Muscle layer of duodenum (tissue), 2 donors: ENCODE results near the gene TRIP10.

Source experiments
- H3K27ac ChIP-seq: one replicate; pipeline ENCODE4 v1.7.0; 2013; ENCODE audit warnings: mild to moderate bottlenecking, low read length
- H3K27me3 ChIP-seq: one replicate; pipeline ENCODE4 v1.7.0; 2013; ENCODE audit warnings: low read depth, mild to moderate bottlenecking, control low read depth, low read length
- H3K36me3 ChIP-seq, 2 donors: one replicate each; pipeline ENCODE4 v1.7.0; 2013; ENCODE audit warnings: low read length in 2 of 2, control low read depth in 1 of 2, mild to moderate bottlenecking in 1 of 2; ENCODE audit not compliant: insufficient read depth in 2 of 2, control insufficient read depth in 1 of 2
- H3K4me1 ChIP-seq, 2 donors: one replicate each; pipeline ENCODE4 v1.7.0; 2013; ENCODE audit warnings: low read length in 2 of 2, mild to moderate bottlenecking in 2 of 2, control low read depth in 1 of 2, moderate library complexity in 1 of 2; ENCODE audit not compliant: insufficient read depth in 2 of 2, control insufficient read depth in 1 of 2
- H3K4me3 ChIP-seq, 2 donors: one replicate each; pipeline ENCODE4 v1.7.0; 2013; ENCODE audit warnings: low read length in 2 of 2, low read depth in 1 of 2, mild to moderate bottlenecking in 1 of 2
- H3K9me3 ChIP-seq, 2 donors: one replicate each; pipeline ENCODE4 v1.7.0; 2013; ENCODE audit warnings: low read length in 2 of 2, control low read depth in 1 of 2, mild to moderate bottlenecking in 1 of 2; ENCODE audit not compliant: control insufficient read depth in 1 of 2
- donor health status: healthy.

Gene TRIP10, protein sequence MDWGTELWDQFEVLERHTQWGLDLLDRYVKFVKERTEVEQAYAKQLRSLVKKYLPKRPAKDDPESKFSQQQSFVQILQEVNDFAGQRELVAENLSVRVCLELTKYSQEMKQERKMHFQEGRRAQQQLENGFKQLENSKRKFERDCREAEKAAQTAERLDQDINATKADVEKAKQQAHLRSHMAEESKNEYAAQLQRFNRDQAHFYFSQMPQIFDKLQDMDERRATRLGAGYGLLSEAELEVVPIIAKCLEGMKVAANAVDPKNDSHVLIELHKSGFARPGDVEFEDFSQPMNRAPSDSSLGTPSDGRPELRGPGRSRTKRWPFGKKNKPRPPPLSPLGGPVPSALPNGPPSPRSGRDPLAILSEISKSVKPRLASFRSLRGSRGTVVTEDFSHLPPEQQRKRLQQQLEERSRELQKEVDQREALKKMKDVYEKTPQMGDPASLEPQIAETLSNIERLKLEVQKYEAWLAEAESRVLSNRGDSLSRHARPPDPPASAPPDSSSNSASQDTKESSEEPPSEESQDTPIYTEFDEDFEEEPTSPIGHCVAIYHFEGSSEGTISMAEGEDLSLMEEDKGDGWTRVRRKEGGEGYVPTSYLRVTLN

DNA sequence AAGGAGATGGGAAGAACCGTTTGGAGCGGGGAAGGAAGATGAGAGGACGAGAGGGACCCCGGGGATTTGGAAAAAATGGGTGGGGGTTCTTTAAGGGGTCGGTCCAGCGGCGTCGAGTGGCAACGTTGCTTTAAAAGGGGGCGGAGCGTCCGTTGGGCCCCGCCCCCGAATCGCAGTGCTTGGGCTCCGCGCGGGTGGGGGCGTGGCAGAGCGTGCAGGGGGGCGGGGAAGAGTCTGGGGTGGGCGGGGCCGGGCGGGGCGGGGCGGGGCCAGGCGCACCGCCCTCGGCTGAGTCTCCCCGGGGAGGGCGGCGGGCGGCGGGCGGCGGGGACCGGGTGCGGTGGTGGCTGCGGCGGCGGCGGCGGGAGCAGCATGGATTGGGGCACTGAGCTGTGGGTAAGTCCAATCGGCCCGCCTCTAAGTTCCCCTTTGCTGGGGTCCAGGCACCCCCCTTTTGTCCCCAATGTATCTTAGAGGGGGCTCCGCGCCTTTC, at the start of gene TRIP10:
TRIP10 (plus strand) TSS at position 291 of the 493 bp plus-strand sequence; CDS start at position 373, 82 bp downstream.
- peaks cover 15 to 55% of the 10 kb centered on the region in 2 donors for H3K4me1 ChIP-seq

DNA sequence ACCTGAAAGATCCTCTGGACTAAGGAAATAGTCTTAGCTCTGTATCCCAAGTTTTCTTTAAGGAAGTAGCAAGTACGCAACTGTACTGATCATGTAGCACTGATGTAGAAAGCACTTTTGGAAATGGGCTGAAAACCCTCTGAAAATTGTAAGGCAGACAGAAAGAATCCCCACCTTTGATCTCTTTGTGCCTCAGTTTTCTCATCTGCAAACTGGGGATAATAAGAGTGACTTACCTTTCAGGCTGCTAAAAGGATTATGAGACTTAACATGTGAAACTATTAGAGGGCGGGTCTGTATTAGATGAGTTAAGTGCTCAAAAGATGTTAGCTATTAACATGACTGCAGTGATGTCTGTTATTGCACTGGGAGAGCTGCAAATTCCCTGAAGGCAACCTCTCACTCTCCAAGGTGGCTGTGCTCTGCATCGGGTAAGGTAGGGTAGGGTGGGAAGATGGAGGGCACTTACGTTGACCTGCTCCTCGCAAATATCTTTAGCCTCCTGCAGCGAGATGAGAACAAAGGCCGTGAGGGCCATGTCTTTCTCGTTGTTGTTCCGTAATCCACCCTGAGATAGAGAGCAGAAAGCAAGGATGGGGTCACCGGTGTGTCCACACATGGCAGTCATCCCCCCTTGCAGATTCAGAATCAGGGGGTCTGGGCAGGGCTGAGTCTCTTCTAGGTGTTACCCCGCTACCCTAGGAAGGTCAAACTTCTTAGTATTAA, 49.2 kb upstream of the TRIP10 start:
- H3K4me1 ChIP-seq = no peaks in the 10 kb centered on the region
- no peak overlapping the region for H3K4me3 ChIP-seq
- H3K27me3 ChIP-seq = no peaks in the 10 kb centered on the region
- H3K9me3 ChIP-seq = no peaks in the 10 kb centered on the region
- no peak overlapping the region for H3K27ac ChIP-seq
- no peaks in the 10 kb centered on the region for H3K36me3 ChIP-seq

More for the DNA sequence above, at the start of gene TRIP10:
- Histone ChIP-seq H3K9me3 (no peaks in the 10 kb centered on the region), H3K36me3 (peaks cover 13% of the 10 kb centered on the region in 2 donors), H3K27ac (peak within 1 kb of the TSS; percentile 91), H3K27me3 (no peaks in the 10 kb centered on the region), H3K4me3 (peak within 1 kb of the TSS; percentile 84 to 93)

DNA sequence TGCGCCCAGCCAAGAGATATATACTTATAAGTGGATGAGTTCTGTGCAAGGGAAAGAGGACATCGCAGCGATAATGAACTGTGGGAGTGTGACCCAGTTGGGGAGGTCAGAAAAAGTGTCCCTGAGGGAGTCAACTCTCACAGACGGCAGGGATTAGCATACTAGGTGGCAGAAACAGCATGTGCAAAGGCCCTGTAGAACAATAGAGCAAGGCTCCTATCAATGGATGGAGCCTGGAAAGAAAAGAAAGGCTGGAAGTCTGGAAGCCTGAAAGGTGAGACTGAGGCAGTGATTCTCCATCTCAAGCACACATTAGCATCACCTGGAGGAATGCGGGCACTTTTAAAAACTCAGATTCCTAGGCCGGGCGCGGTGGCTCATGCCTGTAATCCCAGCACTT, 48.1 kb upstream of the TRIP10 start:
- no peaks in the 10 kb centered on the region for H3K36me3 ChIP-seq
- no peaks in the 10 kb centered on the region for H3K4me1 ChIP-seq
- no peak overlapping the region for H3K4me3 ChIP-seq
- H3K27me3 ChIP-seq = no peaks in the 10 kb centered on the region
- no peak overlapping the region for H3K27ac ChIP-seq
- H3K9me3 ChIP-seq = no peaks in the 10 kb centered on the region

DNA sequence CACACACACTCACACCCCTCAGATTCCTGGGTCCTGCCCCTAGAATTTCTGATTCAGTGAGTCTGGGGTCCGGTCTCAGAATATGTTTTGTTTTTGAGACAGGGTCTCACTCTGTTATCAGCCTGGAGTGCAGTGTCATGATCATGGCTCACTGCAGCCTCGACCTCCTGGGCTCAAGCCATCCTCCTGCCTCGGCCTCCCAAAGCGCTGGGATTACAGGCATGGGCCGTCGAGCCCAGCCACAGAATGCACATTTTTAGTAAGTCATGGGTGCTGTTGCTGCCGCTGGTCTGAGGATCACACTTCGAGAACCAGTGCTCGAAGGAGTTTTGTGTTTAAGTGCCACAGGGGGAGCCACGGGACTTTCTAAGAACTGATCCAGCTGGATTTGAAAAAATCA, 47.5 kb upstream of the TRIP10 start:
- H3K27me3 ChIP-seq = no peaks in the 10 kb centered on the region
- no peak overlapping the region for H3K27ac ChIP-seq
- no peaks in the 10 kb centered on the region for H3K36me3 ChIP-seq
- no peaks in the 10 kb centered on the region for H3K4me1 ChIP-seq
- H3K4me3 ChIP-seq = no peak overlapping the region
- no peaks in the 10 kb centered on the region for H3K9me3 ChIP-seq

DNA sequence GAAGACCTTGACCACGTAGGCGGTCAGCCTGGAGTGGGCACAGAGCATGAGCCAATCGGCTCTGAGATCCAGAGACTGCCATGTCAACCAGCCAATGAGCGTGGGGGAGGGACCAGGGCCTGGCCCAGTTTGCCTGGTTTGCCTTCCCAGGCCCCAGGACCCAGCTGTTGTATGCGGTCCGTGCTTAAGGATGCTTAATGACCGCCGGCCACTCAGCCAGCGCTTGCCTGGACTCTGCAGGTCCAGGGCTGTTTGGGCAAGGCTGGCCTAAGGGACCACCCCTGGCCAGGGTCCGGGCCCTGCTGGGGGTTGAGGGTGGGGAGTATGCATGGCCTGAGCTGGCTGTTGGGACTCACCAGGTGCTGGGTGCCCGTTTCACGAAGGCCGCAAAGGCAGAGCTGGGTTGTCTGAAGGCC, 46.4 kb upstream of the TRIP10 start:
- Histone ChIP-seq H3K4me3 (no peak overlapping the region), H3K36me3 (no peaks in the 10 kb centered on the region), H3K4me1 (no peaks in the 10 kb centered on the region), H3K27me3 (no peaks in the 10 kb centered on the region), H3K9me3 (no peaks in the 10 kb centered on the region), H3K27ac (no peak overlapping the region)

DNA sequence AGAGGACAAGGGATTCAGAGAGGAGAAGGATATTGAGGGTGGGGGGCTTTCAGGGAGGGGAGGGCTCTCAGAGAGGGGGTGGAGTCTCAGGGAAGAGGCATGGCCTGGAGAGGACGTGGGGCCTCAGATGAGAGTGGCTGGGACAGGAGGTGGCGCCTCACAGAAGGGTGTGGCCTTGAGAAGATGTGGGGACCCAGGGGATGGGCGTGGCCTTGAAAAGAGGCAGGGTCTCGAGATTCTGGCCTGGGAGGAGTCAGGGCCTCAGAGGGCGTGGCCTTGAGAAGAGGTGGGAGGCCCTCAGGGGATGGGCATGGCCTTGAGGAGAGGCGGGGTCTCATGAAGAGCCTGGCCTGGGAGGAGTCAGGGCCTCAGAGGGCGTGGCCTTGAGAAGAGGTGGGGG, 45.8 kb upstream of the TRIP10 start:
- Histone ChIP-seq H3K9me3 (no peaks in the 10 kb centered on the region), H3K27ac (no peak overlapping the region), H3K36me3 (no peaks in the 10 kb centered on the region), H3K4me1 (no peaks in the 10 kb centered on the region), H3K27me3 (no peaks in the 10 kb centered on the region), H3K4me3 (no peak overlapping the region)

DNA sequence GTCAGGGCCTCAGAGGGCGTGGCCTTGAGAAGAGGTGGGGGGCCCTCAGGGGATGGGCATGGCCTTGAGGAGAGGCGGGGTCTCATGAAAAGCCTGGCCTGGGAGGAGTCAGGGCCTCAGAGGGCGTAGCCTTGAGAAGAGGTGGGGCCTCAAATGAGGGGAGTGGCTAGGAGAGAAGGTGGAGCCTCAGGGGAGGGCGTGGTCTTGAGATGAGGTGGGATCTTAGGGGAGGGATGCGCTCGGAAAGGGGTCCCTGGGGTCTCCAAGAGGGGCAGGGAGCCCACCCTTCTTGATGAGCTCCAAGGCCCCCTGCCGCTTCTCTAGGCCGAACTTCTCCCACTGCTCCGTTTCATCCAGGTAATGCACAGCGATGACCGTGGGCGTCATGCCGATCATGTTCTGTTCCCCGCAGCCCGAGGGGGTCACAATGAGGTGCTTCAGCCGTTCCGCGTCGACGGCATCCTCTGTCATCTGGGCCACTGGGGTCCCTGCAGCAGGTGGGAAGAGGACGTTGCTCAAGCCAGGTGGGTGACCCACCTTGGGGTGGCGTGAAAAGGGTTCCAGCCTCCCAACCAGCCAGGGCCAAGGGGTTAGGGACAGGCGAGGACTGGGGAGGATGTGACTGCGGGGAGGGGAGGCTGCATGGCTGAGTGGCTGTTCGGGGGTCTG, 45.2 kb upstream of the TRIP10 start:
- H3K27ac ChIP-seq = no peak overlapping the region
- no peaks in the 10 kb centered on the region for H3K9me3 ChIP-seq
- no peak overlapping the region for H3K4me3 ChIP-seq
- H3K36me3 ChIP-seq = no peaks in the 10 kb centered on the region
- H3K27me3 ChIP-seq = no peaks in the 10 kb centered on the region
- no peaks in the 10 kb centered on the region for H3K4me1 ChIP-seq

DNA sequence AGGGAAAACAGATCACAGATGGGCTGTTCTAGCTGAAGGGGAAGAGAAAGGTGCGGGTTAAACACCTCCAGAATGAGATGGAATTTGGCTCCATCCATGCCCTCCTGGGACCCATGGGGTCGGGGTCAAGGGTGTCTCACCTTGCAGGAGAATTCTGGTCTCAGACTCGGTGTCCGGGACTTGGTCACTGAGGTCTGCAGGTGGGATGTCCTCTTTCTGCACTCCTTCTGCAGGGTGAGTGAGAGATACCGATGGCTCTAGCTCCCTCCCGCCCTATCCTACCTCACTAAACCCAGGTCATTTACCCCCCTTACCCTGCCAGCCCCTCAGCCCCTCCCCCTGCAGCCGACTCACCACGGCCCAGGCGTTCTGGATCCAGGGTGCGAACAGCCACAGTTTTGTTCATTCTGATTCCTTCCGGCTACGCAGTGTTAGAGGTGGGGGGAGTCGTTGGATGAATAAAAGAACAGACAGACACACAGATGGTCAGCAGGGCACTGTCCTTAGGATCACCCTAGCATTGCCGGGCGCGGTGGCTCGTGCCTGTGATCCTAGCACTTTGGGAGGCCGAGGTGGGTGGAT, 43.1 kb upstream of the TRIP10 start:
- Histone ChIP-seq H3K27me3 (no peaks in the 10 kb centered on the region), H3K36me3 (no peaks in the 10 kb centered on the region), H3K9me3 (no peaks in the 10 kb centered on the region), H3K4me1 (no peaks in the 10 kb centered on the region), H3K27ac (no peak overlapping the region), H3K4me3 (no peak overlapping the region)

DNA sequence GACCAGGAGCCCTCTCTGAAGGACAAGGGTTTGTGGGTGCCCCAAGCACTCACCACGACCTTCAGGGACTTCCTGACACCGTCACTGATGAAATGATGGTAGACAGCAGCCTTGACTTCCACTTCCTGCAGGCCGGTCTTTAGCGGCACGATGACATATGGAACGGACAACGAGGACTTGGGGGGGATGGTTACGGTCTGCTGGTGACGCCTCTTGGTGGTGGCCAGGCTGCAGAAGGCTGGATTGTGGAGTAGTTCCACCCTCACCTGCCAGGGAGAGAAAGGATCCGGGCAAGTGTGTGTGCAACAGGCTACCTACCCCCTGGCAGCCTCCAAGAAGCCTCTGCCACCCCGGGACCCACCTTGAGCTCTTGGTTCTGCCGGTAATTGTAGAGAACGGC, 42.2 kb upstream of the TRIP10 start:
- Histone ChIP-seq H3K4me1 (no peaks in the 10 kb centered on the region), H3K36me3 (no peaks in the 10 kb centered on the region), H3K27me3 (no peaks in the 10 kb centered on the region), H3K4me3 (no peak overlapping the region), H3K9me3 (no peaks in the 10 kb centered on the region), H3K27ac (no peak overlapping the region)

DNA sequence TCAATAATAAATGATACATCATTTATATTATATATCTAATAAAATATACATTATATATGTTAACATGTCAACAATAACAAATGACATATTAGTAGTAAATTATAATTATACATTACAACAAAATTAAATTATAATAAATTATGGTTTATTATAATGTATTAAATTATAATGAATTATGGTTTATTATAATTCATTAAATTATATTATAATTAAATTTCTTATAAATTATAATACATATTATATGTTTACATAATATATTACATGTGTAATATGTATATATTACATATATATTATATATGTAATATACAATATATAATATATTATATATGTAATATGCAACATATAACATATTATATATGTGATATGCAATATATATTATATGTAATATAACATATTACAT, 39.5 kb upstream of the TRIP10 start:
- no peak overlapping the region for H3K4me3 ChIP-seq
- no peaks in the 10 kb centered on the region for H3K4me1 ChIP-seq
- H3K9me3 ChIP-seq = no peaks in the 10 kb centered on the region
- no peaks in the 10 kb centered on the region for H3K36me3 ChIP-seq
- H3K27ac ChIP-seq = no peak overlapping the region
- H3K27me3 ChIP-seq = no peaks in the 10 kb centered on the region
